PC-9 (cell line): ENCODE measurements around the gene LIN7B.

ENCODE experiments used
- CTCF ChIP-seq: fragments of 200-600 bp; sonication (generic); conservative IDR thresholded peaks from 2 replicates; pipeline ENCODE4 v1.6.1; 2017; ENCODE audit warnings: mixed run types, antibody characterized with exemption, mild to moderate bottlenecking, moderate library complexity
- EZH2 ChIP-seq: fragments of 200-600 bp; sonication (generic); IDR thresholded peaks from 2 replicates; pipeline ENCODE4 v1.8.0; 2017; ENCODE audit warnings: antibody characterized with exemption, low read depth

GRCh38 chr19:49132974-49133609, 18.9 kb downstream of the LIN7B start:
- TF ChIP-seq CTCF (no peak), EZH2 (no peak)
